ENCODE data around the gene EHBP1. TPM values are rescaled to one million over a fixed set of nuclear protein-coding genes. Genes with fewer than 3 reads are reported as not detected.

EHBP1 gene
- total RNA-seq, 6 experiments from 2014 or later, result 40.4 to 66.6 (median 46.3) TPM

DNA sequence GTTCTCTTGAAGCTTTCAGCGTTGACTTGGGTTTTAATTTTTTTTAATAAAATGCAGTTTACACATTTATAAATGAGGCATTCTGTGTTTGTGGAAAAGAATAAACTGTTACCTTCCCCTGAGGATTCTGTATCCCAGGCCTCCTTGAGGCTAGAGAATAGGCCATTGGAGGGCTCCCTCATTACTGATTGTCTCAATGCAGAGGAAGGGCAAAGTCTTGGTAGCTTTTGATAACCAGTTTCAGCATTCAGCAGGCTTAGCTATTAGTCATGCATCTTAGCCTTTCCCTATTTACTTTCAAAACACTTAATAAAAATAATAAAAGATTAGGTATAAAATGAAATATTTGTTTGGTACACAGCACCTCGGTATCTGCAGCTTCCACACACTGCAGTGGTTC, 287.0 kb downstream of the EHBP1 start:
- H3K4me3 ChIP-seq, result no peak overlapping the region
- DNase-seq, result no peak
- intact Hi-C loops (cut with DNase I), result no loop called here
- H3K27ac ChIP-seq, result no peak overlapping the region
- peaks cover 0 to 29% (median 7%) of the 10 kb centered on the region in 4 donors for H3K36me3 ChIP-seq
- H3K9me3 ChIP-seq, result no peaks in the 10 kb centered on the region
- WGBS (ENCODE audit: insufficient coverage, low coverage, low lambda C conversion rate, missing lambda C conversion rate), result 98% methylated on average over 2 of the region's 2 CpGs
- ATAC-seq, result no peak
- H3K27me3 ChIP-seq, result no peaks in the 10 kb centered on the region
- no peaks in the 10 kb centered on the region for H3K4me1 ChIP-seq
- TF ChIP-seq POLR2A (IDR thresholded peaks at IDR 0.05), result no peak
- TF ChIP-seq, protein P1, sequence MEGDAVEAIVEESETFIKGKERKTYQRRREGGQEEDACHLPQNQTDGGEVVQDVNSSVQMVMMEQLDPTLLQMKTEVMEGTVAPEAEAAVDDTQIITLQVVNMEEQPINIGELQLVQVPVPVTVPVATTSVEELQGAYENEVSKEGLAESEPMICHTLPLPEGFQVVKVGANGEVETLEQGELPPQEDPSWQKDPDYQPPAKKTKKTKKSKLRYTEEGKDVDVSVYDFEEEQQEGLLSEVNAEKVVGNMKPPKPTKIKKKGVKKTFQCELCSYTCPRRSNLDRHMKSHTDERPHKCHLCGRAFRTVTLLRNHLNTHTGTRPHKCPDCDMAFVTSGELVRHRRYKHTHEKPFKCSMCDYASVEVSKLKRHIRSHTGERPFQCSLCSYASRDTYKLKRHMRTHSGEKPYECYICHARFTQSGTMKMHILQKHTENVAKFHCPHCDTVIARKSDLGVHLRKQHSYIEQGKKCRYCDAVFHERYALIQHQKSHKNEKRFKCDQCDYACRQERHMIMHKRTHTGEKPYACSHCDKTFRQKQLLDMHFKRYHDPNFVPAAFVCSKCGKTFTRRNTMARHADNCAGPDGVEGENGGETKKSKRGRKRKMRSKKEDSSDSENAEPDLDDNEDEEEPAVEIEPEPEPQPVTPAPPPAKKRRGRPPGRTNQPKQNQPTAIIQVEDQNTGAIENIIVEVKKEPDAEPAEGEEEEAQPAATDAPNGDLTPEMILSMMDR (IDR thresholded peaks at IDR 0.05), result no peak

DNA sequence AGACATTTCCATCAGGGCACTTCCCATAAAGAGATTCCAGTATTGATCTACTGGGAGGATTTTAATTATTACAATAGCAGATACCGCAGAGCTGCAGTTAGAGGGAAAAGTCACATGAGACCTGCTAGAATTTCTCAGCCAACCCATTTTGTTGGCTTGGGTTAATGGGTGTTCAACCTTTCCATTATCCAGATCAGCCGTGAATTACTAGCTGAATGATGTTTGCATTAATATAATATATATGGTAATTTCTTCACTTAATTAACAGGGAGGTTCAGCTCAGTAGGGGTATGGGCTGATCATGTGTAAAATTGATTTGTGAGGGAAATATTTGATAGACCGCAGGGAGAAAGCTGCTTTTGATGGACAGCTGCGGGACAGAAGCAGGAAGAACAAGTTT, 288.7 kb downstream of the EHBP1 start:
- Histone ChIP-seq H3K27me3 (no peaks in the 10 kb centered on the region), H3K4me1 (no peaks in the 10 kb centered on the region), H3K36me3 (peaks cover 0 to 29% (median 9%) of the 10 kb centered on the region in 4 donors), H3K4me3 (no peak overlapping the region), H3K27ac (no peak overlapping the region), H3K9me3 (no peaks in the 10 kb centered on the region)
- TF ChIP-seq POLR2A (IDR thresholded peaks at IDR 0.05), result no peak
- TF ChIP-seq, protein P1 (IDR thresholded peaks at IDR 0.05), result no peak
- 93% methylated on average over 4 of the region's 4 CpGs for WGBS (ENCODE audit: insufficient coverage, low coverage, low lambda C conversion rate, missing lambda C conversion rate)
- no peak for ATAC-seq
- DNase-seq, result no peak
- intact Hi-C loops (cut with DNase I), result no loop called here

DNA sequence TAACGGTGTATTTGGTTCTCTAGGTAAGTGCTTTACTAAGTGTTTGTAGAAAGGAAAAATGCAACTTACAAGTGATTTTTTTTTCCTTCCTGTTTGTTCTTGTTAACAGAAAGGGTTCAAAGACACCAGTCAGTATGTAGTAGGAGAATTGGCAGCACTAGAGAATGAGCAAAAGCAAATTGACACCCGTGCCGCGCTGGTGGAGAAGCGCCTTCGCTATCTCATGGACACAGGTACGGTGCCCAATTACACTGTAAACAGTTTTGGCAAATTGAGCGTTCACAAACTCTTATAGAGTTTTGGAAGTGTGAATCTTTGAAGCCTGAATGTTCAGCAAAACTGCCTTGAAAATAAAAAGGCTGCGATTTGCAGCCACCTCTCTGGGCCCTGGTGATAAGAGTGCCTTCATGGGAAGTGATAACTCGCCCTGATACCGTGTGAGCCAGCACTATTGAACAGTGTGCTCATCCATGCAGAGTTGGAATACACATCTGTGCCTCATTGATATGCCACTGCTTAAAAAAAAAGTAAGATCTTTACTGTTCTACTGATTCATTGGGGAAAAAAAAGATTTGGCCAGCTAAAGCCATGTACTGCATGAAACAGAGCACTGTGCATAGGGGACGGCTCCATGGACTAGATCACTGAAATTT, 291.1 kb downstream of the EHBP1 start:
- H3K36me3 ChIP-seq, result peaks cover 0 to 29% (median 11%) of the 10 kb centered on the region in 4 donors

DNA sequence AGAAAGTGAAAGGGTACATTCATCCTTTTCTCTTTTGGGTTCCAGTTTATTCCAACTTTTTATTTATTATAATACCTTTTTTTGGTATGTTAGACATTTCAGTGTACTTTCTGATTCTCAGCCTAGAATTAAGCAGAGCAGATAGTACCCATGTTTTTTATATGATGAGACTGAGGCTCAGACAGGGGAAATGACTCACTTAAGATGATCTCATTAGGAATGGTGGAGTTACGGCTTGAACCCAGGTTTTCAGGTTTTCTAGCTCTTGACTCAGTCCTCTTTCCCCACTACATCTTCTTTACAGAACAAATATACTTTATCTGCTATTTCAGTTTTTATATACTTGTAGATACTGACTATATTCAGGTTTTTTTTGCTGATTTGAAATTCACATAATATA, 293.4 kb downstream of the EHBP1 start:
- ATAC-seq (no peak), DNase-seq (no peak)
- H3K4me1 ChIP-seq, result no peaks in the 10 kb centered on the region
- no peak overlapping the region for H3K27ac ChIP-seq
- 88% methylated on average over 1 of the region's 1 CpG for WGBS (ENCODE audit: insufficient coverage, low coverage, low lambda C conversion rate, missing lambda C conversion rate)
- H3K4me3 ChIP-seq, result no peak overlapping the region
- no peaks in the 10 kb centered on the region for H3K27me3 ChIP-seq
- no peaks in the 10 kb centered on the region for H3K9me3 ChIP-seq
- intact Hi-C loops (cut with DNase I), result no loop called here
- H3K36me3 ChIP-seq, result peaks cover 0 to 18% (median 9%) of the 10 kb centered on the region in 4 donors
- TF ChIP-seq, protein P1 (IDR thresholded peaks at IDR 0.05), result no peak

More for the DNA sequence above, 291.1 kb downstream of the EHBP1 start:
- 87% methylated on average over 12 of the region's 12 CpGs for WGBS (ENCODE audit: insufficient coverage, low coverage, low lambda C conversion rate, missing lambda C conversion rate)
- Histone ChIP-seq H3K27me3 (no peaks in the 10 kb centered on the region), H3K4me3 (no peak overlapping the region), H3K27ac (no peak overlapping the region), H3K4me1 (no peaks in the 10 kb centered on the region), H3K9me3 (no peaks in the 10 kb centered on the region)
- no peak for DNase-seq
- intact Hi-C loops (cut with DNase I), result no loop called here
- ATAC-seq, result no peak
- TF ChIP-seq, protein P1 (IDR thresholded peaks at IDR 0.05), result no peak
- no peak for TF ChIP-seq POLR2A (IDR thresholded peaks at IDR 0.05)
